GM19239 (cell line): ENCODE data around the gene MEGF11.

ENCODE experiments used
- DNase-seq: peaks from one replicate; pipeline ENCODE4 v3.0.0; 2011; ENCODE audit warnings: low spot score; ENCODE audit not compliant: insufficient read length
- FAIRE-seq: peaks from 2 replicates; lab custom pipeline; 2011; peaks lifted over from hg19 to GRCh38; lab: Jason Lieb, UNC

Gene MEGF11

DNA sequence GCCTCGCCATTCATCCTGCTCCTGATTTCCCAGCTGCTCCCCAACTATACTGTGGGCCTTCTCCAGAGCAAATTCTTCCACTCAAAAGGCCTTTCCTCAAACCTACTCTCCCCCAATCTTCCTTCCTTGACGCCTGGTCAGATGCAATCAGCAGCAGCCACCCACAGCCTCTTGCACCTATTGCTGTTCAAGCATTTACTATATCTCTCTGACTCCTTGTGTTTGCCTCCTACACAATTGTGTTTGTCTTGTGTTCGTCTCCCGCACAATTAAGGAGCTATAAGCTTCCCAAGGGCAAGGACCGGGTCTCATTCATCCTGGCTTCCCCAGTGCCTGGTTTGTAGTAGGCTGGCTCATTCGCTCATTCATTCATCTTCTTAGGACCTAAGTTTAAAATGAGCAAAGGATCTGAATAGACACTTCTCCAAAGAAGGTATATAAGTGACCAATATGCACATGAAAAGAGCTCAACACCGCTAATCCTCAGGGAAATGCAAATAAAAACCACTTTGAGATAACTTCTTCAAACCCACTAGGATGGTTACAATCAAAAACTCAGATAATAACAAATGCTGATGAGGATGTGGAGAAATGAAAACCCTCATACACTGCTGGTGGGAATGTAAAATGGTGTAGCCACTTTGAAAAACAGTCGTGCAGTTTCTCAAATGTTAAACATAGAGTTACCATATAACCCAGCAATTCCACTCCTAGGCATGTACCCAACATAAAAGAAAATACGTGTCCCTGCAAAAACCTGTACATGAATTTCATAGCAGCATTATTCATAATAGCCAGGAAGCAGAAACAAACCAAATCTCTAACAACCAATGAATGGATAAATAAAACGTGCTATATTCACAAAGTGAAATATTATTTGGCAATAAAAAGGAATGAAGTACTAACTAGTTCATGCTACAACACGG lies 31.0 kb downstream of the MEGF11 start:
- DNase-seq (no peak), FAIRE-seq (no peak)

- FAIRE-seq (no peak), DNase-seq (no peak)
These were observed 32.4 kb downstream of the MEGF11 start for GRCh38 chr15:66221126-66221525.

- DNase-seq (no peak), FAIRE-seq (no peak)
These were observed 32.9 kb downstream of the MEGF11 start for GRCh38 chr15:66220601-66221000.

- FAIRE-seq (no peak), DNase-seq (no peak)
These were observed 34.2 kb downstream of the MEGF11 start for GRCh38 chr15:66219339-66219738.

DNA sequence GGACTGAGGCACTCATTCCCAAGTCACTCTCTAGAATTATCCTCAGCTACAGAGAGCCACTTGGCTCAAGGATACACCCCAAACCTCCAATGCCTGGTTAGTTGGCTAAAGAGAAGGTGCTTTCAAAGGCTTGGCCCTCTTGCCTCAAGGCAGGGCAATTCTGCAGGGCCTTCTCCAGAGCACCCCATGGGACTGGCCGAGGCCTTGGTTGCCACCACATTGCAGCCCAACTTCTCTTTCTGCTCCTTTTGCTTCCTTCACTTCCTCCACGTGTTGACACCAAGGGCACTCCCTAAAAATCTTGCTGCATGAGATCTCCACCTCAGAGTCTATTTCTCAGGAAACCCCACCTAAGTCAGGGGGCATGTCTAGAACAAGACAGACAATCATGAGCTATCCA lies 36.7 kb downstream of the MEGF11 start:
- DNase-seq = no peak
- no peak for FAIRE-seq

- FAIRE-seq = no peak
- no peak for DNase-seq
These were observed 37.7 kb downstream of the MEGF11 start for GRCh38 chr15:66215811-66216210.

DNA sequence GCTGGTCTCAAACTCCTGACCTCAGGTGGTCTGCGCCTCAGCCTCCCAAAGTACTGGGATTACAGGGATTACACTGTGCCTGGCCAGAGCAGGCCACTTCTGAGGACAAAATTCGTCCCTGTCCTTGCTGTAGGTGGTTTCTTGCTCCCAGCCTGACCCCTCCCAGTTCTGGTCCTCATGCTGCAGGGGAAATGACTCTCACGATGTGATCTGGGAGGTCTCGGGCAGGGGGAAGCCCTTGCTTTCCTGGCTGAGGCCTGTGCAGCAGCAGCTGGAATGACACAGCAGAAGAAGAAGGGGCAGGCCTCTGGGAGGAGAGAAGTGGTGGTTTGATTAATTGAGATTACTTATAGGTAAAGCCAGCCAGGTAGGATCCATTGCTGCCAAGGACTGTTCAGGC lies 39.3 kb downstream of the MEGF11 start:
- FAIRE-seq (no peak), DNase-seq (no peak)

GRCh38 chr15:66212563-66212921 lies 41.0 kb downstream of the MEGF11 start:
- FAIRE-seq = no peak
- DNase-seq = no peak

GRCh38 chr15:66211670-66212562 lies 41.6 kb downstream of the MEGF11 start:
- FAIRE-seq (no peak), DNase-seq (no peak)

DNA sequence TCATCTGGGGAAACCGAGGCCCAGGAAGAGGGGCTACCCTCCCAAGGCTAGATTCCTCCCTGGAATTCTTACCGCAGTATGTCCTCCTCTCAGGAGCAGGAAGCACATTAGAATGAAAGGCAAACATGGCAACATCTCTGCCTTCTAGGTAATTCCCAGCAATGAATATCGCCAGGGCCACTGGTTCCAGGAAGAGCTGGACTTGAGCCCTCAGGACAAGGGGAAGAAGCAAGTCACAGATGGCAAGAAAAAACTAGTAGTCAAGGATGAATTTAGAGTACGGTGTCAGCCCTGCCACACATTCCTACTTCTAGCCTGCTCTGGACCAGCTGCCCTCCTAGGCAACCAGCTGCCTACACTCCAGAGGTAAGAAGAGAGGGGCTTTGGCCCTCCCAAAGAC lies 42.9 kb downstream of the MEGF11 start:
- no peak for DNase-seq
- no peak for FAIRE-seq

DNA sequence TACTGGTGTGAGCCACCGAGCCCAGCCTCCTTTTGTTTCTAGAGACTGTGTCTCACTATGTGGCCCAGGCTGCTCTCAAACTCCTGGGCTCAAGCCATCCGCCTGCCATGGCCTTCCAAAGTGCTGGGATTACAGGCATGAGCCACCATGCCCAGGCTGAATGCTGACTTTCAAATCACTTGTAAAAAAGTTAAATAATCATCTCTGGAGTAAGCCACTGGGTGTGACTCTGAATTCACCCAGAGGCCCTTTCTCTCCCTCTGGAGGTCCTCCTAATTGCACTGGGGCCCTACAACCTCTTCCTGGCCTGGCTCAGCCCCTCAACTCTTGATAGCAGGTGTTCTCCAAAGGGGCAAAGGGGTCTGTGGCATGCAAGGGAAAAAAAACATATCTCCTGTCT lies 54.8 kb downstream of the MEGF11 start:
- DNase-seq (no peak), FAIRE-seq (no peak)

GRCh38 chr15:66196602-66197001 lies 56.9 kb downstream of the MEGF11 start:
- DNase-seq = no peak
- FAIRE-seq = no peak

DNA sequence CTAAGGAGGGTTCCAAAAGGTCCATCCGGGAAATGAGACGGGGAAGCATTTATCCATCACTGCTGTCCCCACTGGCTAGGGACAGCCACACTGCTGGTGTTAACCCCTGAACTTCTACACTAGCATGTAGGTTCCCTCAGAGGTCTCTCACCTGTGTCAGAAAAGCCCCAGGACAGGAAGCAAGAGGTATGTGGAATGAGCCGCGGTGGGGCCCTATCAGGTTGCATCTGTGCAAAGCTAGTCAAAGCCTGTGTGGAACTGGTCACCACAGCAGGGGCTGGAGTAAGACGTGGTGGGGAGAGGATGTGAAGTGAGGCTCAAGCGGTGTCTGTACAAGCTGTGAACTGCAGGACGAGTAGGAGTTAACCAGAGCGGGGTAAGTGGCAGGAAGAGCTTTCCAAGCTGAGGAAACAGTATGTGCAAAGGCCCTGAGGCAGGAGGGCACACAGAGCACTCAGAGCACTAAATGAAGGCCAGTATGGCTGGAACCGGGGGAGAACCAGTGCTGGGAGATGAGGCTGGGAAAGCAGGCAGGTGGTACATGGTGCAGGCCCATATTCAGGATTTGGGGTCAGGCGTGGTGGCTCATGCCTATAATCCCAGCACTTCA lies 57.8 kb downstream of the MEGF11 start:
- DNase-seq = no peak
- no peak for FAIRE-seq

DNA sequence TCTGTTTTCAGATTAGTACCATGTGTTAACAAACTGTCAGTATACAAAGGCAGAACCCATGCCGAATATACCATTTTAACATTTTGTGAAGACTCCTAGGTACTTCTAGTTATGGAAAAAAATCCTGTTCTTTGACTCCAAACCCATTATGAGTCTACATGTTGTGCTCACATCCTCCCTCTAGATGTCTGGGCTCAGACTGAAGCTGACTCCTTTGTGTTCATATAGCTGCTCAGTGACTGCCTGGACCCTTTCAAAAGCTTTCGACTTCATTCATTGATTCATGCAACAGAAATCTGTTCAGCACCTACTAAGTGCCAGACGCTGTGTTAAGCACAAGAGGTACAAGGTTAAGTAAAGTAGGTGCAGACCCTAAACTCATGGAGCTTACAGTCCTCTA lies 60.5 kb downstream of the MEGF11 start:
- no peak for FAIRE-seq
- no peak for DNase-seq

DNA sequence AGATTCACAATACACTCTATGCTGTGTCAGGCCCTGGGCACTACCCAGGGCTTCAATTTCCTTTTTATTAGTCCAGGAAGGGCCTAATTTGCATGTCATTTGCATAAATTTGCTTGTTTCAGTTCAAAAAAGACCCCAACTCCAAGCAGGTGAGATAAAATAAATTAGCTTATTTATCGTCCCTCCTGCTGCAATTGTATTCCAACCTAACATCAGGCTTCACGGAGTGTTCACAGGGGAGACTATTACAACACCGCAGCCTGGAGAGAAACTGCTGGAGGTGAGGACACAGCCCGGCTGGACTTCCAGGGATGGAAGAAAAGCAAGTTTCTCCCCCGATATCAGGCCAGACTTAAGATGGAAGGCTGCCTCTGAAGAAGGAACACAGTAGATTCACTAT lies 62.8 kb downstream of the MEGF11 start:
- FAIRE-seq = no peak
- DNase-seq = no peak

- FAIRE-seq = no peak
- DNase-seq = no peak
These were observed 64.3 kb downstream of the MEGF11 start for GRCh38 chr15:66189291-66189690.

DNA sequence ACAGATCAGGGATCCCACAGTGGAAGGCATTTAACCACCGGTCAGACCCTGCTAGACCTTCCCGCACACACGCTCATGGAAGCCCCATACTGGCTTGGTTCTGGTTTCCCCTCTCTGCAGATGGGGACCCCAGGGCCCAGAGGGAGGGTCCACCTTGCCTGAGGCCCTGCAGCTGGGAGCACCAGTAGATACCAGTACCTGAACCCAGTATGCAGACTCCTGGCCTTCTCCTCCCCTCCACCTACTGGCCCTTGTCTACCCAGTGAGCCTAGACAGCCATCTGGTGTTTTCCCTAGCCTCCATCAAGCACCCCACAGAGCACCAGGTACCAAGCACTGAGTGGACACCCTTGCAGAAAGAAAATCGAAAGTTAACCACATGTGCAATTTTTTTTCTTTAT lies 65.1 kb downstream of the MEGF11 start:
- DNase-seq = no peak
- no peak for FAIRE-seq

DNA sequence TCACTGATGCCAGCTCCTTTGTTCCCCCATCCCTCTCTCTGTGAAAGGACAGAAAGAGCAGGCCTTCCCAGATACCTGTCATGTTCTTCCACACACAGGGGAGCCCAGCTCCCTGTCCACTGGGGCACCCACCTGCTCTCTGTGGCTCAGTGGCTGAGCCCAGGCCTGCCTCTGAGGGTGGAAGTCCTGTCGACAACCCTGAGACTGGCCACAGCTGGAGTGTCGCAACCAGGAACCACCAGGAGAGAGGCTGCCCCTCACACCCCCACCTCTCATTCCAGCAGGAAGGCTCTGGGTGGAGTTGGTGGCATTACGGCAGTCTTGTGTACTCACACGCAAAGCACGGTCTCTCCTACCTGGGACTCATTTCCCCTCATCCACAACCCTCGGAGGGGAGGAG lies 66.3 kb downstream of the MEGF11 start:
- FAIRE-seq (no peak), DNase-seq (no peak)

DNA sequence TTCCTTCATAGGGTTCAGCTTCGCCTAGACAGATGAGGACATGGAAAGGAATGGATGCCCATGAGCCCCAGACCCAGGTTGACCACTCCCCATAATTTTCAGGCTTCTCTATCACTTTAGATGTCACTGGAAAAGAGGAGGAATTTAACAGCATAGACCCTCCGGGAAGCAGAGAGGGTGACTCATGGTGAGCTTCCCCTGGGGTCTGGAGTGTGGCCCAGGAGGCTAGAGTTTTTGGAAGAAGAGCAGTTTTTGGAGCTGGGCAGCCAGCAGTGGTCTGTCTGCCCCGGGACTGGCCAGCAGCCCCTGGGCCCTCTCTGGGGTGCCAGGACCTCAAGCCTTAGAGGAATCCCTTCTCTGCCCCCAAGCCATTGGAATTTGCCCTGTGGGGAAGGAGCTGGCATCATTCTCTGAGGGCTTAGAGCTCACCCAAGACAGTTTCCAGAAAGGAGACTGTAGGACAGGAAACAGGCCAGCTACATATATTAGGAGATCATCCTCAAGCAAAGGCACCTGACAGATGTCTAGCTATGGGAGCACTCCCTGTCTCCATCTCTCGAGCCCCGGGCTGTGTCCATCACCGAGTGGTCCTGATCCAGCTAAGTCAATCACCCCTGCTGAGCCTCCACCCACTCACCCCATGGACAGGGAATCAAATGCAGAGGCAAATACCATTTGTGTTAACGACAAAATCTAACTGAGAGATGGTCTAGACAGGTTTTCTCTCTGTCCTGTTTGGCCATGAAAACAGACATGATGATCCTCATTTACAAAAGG lies 67.3 kb downstream of the MEGF11 start:
- DNase-seq (no peak), FAIRE-seq (no peak)
